Gastroesophageal sphincter (tissue), 4 donors: ENCODE measurements around the gene TENT5C. TPM values are rescaled to one million over a fixed set of nuclear protein-coding genes. Genes with fewer than 3 reads are reported as not detected.
A peak's percentile ranks its signal among the peaks of the same experiment; 100 is the strongest.

Source experiments
- ATAC-seq: fragments of 150-250 bp; one replicate; pipeline ENCODE4 v1.9.1; 2016; ENCODE audit warnings: mild to moderate bottlenecking, moderate library complexity
- H3K27ac ChIP-seq, 4 donors: fragments of 200-600 bp; sonication (generic) in 3 of 4; 1 replicate in 3 of 4; 2 replicates in 1 of 4; pipeline ENCODE4 v1.5.1; 2016 to 2019
- H3K27me3 ChIP-seq: fragments of 200-600 bp; sonication (generic); one replicate; pipeline ENCODE4 v1.5.1; 2019
- H3K36me3 ChIP-seq, 2 donors: fragments of 200-600 bp; sonication (generic); one replicate each; pipeline ENCODE4 v1.5.1; 2019; ENCODE audit warnings: control low read depth in 1 of 2
- H3K4me1 ChIP-seq, 3 donors: fragments of 200-600 bp; sonication (generic); 1 replicate in 2 of 3; 2 replicates in 1 of 3; pipeline ENCODE4 v1.5.1; 2016 to 2019; ENCODE audit warnings: control low read depth in 2 of 3
- H3K4me3 ChIP-seq, 2 donors: fragments of 200-600 bp; sonication (generic); one replicate each; pipeline ENCODE4 v1.5.1; 2019; ENCODE audit warnings: mild to moderate bottlenecking in 1 of 2, moderate library complexity in 1 of 2
- H3K9me3 ChIP-seq, 3 donors: fragments of 200-600 bp; sonication (generic); one replicate each; pipeline ENCODE4 v1.5.1; 2017 to 2019; ENCODE audit warnings: control low read depth in 2 of 3
- EP300 ChIP-seq: sonication (generic); formaldehyde crosslinking; IDR thresholded peaks from one replicate; pipeline ENCODE4 v1.6.1; 2017; ENCODE audit warnings: antibody characterized with exemption, mild to moderate bottlenecking
- POLR2A ChIP-seq, 2 donors: fragments of 450-650 bp; IDR thresholded peaks; one replicate each; pipeline ENCODE4 v1.6.1; 2017; ENCODE audit warnings: antibody characterized with exemption in 2 of 2, mild to moderate bottlenecking in 2 of 2, moderate library complexity in 1 of 2
- POLR2AphosphoS5 ChIP-seq: sonication (generic); formaldehyde crosslinking; IDR thresholded peaks from one replicate; pipeline ENCODE4 v1.6.1; 2017; ENCODE audit warnings: antibody characterized with exemption
- WGBS, 2 donors: methylation state at CpG; one replicate each; pipeline ENCODE4 v1.1.5; 2018; ENCODE audit warnings: low coverage in 1 of 2; 5-methylcytosine and 5-hydroxymethylcytosine counted together
- total RNA-seq, 4 donors: library from RNA; depleted of rRNA; stranded (reverse); fragments of >200 nt; gene quantifications; one replicate each; pipeline ENCODE4 v1.1.0, GENCODE V29; 2016
- TF ChIP-seq, protein P1 (sequence below), 4 experiments: fragments of 200-600 bp in 2 of 4; fragments of 450-650 bp in 2 of 4; sonication (generic) in 1 of 4; IDR thresholded peaks; one replicate each; pipeline ENCODE4 v1.5.1; 2017 to 2019; ENCODE audit warnings: antibody characterized with exemption in 4 of 4, mild to moderate bottlenecking in 2 of 4, moderate library complexity in 2 of 4

Gene TENT5C
- total RNA-seq, 4 donors from 2014 or later: 1.5 to 6.1 (median 3.2) TPM

DNA sequence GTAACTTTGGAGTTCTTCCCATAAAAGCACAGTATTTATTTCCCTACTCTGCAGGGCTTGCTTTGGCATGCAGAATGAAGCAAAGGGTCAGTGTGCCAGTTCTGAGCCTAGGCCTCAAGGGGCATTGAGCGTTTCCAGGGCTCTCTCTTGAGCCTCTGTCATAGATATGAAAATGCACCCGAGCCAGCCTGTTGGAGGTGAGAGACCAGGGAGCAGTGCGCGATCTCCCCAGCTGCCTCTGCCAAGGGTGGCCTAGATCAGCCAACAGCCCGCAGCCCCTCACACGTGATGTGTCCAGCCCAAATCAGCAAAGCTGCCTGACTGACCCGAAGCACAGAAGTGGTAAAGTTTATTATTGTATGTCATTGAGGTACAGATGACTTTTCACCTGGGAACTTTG lies 63.7 kb downstream of the TENT5C start:
- Histone ChIP-seq H3K4me3 (no peak overlapping the region), H3K4me1 (peaks cover 0 to 12% (median 0%) of the 10 kb centered on the region in 3 donors), H3K36me3 (no peaks in the 10 kb centered on the region), H3K27ac (no peak overlapping the region), H3K27me3 (no peaks in the 10 kb centered on the region), H3K9me3 (no peaks in the 10 kb centered on the region)
- 50% methylated on average over 2 of the region's 7 CpGs; no CpG with 5 or more reads in 1 of the 2 donors for WGBS, 2 donors
- TF ChIP-seq POLR2AphosphoS5: no peak
- no peak for TF ChIP-seq EP300
- TF ChIP-seq POLR2A (IDR thresholded peaks at IDR 0.05): no peak
- ATAC-seq: no peak

DNA sequence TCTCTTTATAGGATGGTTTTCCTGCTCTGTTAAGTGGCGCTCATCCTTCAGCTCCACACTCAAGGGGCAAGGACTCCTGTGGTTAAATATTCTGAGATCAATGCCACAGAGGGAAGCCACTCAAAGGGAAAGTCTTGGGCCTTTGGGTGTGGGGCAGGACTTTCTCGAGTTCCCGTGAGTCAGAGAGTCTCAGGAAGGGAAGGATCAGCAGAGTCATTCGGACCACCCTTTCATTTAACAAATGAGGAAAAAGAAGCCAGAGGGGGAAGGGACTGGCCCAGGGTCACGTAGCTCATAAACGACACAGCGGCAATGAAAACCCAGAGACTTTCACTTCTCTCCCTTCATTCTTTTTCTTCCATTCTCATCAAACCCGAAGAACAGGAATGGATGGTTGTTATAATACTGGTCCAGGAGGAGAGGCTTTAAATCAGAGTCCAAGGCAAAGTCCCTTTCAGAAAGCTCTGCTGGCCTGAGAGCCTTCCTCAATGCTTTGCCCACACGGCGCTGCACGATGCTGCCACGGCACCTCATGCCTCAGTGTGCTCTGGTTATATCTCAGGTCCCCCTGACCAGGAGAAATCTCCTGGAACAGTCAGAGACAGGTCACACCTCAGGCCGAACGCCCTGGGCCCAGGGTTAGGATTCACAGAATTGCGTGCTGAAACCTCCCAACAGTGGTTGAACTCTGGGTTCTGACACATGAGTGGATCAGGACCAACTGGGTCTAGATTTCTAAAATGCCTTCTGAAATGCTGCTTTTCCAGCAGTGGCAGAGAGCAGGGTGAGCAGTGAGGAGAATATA lies 65.3 kb downstream of the TENT5C start:
- Histone ChIP-seq H3K36me3 (no peaks in the 10 kb centered on the region), H3K4me1 (peaks cover 0 to 16% (median 0%) of the 10 kb centered on the region in 3 donors), H3K27ac (peak overlapping the region in 1 of 4 donors; percentile 4)

DNA sequence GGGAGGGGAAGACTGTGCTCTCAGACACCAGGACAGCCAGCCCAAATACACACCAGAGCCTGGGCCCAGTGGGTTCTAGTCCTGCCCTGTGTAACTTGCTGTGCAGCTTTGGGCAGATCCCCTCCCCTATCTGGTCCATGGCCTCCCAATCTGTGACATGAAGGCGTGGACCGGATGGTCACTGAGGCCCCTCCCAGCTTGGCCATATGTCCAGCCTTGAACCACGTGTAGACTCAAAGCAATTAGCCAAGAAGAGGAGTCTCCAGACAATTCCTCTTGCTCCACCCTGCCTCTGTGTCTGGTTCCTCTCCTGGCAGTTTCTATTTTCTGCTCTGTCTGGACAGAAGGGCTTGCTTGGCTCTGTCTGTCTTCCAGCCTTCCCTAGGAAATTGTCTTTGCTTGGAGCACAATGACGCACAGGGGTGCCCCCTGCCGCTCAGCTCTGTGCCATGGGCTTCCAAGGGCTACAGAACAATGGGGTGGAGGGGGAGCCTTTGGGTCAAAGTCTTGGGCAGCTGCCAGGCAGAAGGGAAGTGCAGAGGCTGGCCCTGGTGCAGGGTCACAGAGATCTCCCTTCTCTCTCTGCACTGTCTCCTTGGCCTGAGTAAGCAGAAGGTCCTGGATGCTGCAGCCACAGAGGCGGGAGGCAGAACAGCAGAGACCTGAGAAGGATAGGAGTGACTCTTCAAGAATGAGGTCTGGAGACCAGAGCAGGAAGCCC lies 66.1 kb downstream of the TENT5C start:
- TF ChIP-seq, protein P1, sequence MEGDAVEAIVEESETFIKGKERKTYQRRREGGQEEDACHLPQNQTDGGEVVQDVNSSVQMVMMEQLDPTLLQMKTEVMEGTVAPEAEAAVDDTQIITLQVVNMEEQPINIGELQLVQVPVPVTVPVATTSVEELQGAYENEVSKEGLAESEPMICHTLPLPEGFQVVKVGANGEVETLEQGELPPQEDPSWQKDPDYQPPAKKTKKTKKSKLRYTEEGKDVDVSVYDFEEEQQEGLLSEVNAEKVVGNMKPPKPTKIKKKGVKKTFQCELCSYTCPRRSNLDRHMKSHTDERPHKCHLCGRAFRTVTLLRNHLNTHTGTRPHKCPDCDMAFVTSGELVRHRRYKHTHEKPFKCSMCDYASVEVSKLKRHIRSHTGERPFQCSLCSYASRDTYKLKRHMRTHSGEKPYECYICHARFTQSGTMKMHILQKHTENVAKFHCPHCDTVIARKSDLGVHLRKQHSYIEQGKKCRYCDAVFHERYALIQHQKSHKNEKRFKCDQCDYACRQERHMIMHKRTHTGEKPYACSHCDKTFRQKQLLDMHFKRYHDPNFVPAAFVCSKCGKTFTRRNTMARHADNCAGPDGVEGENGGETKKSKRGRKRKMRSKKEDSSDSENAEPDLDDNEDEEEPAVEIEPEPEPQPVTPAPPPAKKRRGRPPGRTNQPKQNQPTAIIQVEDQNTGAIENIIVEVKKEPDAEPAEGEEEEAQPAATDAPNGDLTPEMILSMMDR (IDR thresholded peaks at IDR 0.05): peak in 1 of 4 experiments; percentile 27
- TF ChIP-seq POLR2AphosphoS5 (no peak), EP300 (no peak), POLR2A (IDR thresholded peaks at IDR 0.05) (no peak)
- H3K27me3 ChIP-seq: no peaks in the 10 kb centered on the region
- H3K27ac ChIP-seq: peak overlapping the region in 1 of 4 donors; percentile 4
- no peaks in the 10 kb centered on the region for H3K9me3 ChIP-seq
- peaks cover 0 to 21% (median 0%) of the 10 kb centered on the region in 3 donors for H3K4me1 ChIP-seq
- ATAC-seq: peak; percentile 71
- H3K4me3 ChIP-seq: no peak overlapping the region
- H3K36me3 ChIP-seq: no peaks in the 10 kb centered on the region
- 63% methylated on average over 4 of the region's 6 CpGs; no CpG with 5 or more reads in 1 of the 2 donors for WGBS, 2 donors

More for the DNA sequence above, 65.3 kb downstream of the TENT5C start:
- H3K9me3 ChIP-seq: no peaks in the 10 kb centered on the region
- 86 to 97% methylated on average over 6 to 7 of the region's 15 CpGs for WGBS, 2 donors
- H3K4me3 ChIP-seq: no peak overlapping the region
- H3K27me3 ChIP-seq: no peaks in the 10 kb centered on the region
- ATAC-seq: no peak
- TF ChIP-seq, protein P1 (IDR thresholded peaks at IDR 0.05): no peak

DNA sequence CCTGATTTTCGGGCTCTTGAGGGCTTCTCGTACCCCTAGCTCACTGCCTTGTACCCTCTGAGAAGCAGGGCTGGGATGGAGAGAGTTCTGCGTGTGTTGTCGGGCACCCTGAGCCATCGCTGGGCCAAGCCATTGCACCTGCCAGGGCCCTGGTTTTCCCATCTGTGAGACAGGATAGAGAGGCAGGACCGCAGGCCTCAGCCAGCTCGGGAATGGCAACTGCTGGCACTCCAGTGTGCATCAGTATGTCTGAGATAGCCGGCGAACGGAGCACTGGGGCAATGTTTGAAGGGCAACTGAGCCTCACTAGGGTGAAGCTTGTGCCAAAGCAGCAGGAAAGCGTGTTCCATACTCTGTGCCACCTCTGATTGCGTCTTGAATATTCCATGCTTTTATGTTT lies 66.9 kb downstream of the TENT5C start:
- H3K27ac ChIP-seq: no peak overlapping the region
- no peaks in the 10 kb centered on the region for H3K36me3 ChIP-seq
- peaks cover 0 to 21% (median 0%) of the 10 kb centered on the region in 3 donors for H3K4me1 ChIP-seq
- TF ChIP-seq POLR2A (IDR thresholded peaks at IDR 0.05) (no peak), POLR2AphosphoS5 (no peak), EP300 (no peak)
- TF ChIP-seq, protein P1 (IDR thresholded peaks at IDR 0.05): no peak
- no peaks in the 10 kb centered on the region for H3K27me3 ChIP-seq
- no peak for ATAC-seq
- WGBS, 2 donors: 96 to 100% methylated on average over 4 to 5 of the region's 12 CpGs
- no peaks in the 10 kb centered on the region for H3K9me3 ChIP-seq
- H3K4me3 ChIP-seq: no peak overlapping the region

DNA sequence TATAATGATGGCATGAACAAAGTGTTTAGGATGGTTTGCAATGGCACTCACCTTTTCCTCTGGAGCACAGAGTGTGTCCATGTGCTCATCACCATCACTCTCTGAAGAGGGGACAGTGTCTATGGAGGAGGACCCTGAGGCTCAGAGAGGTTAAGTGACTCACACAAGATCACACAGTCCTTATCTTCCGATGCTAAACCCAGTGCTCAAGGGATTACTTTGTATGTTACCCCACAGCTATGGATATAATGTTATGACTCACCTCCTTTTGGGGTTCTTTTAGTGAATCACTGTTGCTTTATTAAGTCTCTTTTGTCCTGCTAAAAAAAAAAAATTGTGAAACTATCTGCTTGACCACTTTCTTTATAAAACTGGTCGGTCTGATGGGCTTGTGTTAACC lies 67.6 kb downstream of the TENT5C start:
- Histone ChIP-seq H3K4me1 (peaks cover 0 to 26% (median 0%) of the 10 kb centered on the region in 3 donors), H3K27ac (no peak overlapping the region), H3K4me3 (no peak overlapping the region), H3K27me3 (no peaks in the 10 kb centered on the region), H3K36me3 (no peaks in the 10 kb centered on the region), H3K9me3 (no peaks in the 10 kb centered on the region)
- TF ChIP-seq POLR2A (IDR thresholded peaks at IDR 0.05) (no peak), EP300 (no peak), POLR2AphosphoS5 (no peak)
- TF ChIP-seq, protein P1 (IDR thresholded peaks at IDR 0.05): no peak
- no peak for ATAC-seq
- WGBS, 2 donors: 46 to 84% methylated on average over 2 of the region's 2 CpGs
